SK-N-SH (cell line): Measurements from ENCODE around the gene IL7R. TPM values are rescaled to one million over a fixed set of nuclear protein-coding genes. Genes with fewer than 3 reads are reported as not detected.

Experiments
- CTCF ChIA-PET: fragments of 300-600, 350-600 bp; formaldehyde crosslinking; extraction: SDS; loops from one replicate; lab custom pipeline; 2021; lab: Yijun Ruan, JAX
- POLR2A ChIA-PET: fragments of 350-600 bp; sonication (Branson Sonifier 250); formaldehyde crosslinking; extraction: SDS; loops from one replicate; lab custom pipeline; 2020; ENCODE audit warnings: antibody characterized with exemption, inconsistent platforms; lab: Yijun Ruan, JAX
- DNase-seq: peaks from one replicate; pipeline ENCODE4 v3.0.0; 2012
- H2AFZ ChIP-seq: fragments of 200-600 bp; sonication (generic); 2 replicates; pipeline ENCODE4 v1.8.1; 2016; ENCODE audit warnings: antibody characterized with exemption, mild to moderate bottlenecking, low read depth
- H3F3A ChIP-seq: fragments of 200-600 bp; sonication (generic); replicated peaks from 2 replicates; pipeline ENCODE3; 2016; ENCODE audit warnings: antibody characterized with exemption, mild to moderate bottlenecking; ENCODE audit not compliant: insufficient read depth
- H3K27ac ChIP-seq, 2 experiments: fragments of 200-500 bp in 1 of 2; fragments of 200-600 bp in 1 of 2; sonication (Bioruptor generic) in 1 of 2; sonication (generic), shearing (Covaris generic) in 1 of 2; 2 replicates each; pipeline versions ENCODE4 v1.5.1 to v1.6.1; 2014 to 2016; ENCODE audit warnings: low read depth in 2 of 2, inconsistent platforms in 1 of 2, low read length in 1 of 2, mild to moderate bottlenecking in 1 of 2, mixed read lengths in 1 of 2
- H3K27me3 ChIP-seq: fragments of 200-600 bp; sonication (generic), shearing (Covaris generic); 2 replicates; pipeline ENCODE4 v1.6.1; 2016; ENCODE audit warnings: mixed run types; ENCODE audit not compliant: insufficient read depth
- H3K36me3 ChIP-seq, 2 experiments: fragments of 200-500 bp in 1 of 2; fragments of 200-600 bp in 1 of 2; sonication (Bioruptor generic) in 1 of 2; sonication (generic) in 1 of 2; replicated peaks in 1 of 2; 2 replicates each; pipeline versions ENCODE3 to v1.5.1; 2014 to 2016; ENCODE audit warnings: low read length in 1 of 2, mild to moderate bottlenecking in 1 of 2; ENCODE audit not compliant: insufficient read depth in 2 of 2, control insufficient read depth in 1 of 2
- H3K4me1 ChIP-seq, 2 experiments: fragments of 200-500 bp in 1 of 2; fragments of 200-600 bp in 1 of 2; sonication (Bioruptor generic) in 1 of 2; sonication (generic), shearing (Covaris generic) in 1 of 2; 2 replicates each; pipeline versions ENCODE4 v1.5.1 to v1.6.1; 2014 to 2016; ENCODE audit warnings: low read depth in 1 of 2, low read length in 1 of 2, mixed run types in 1 of 2; ENCODE audit not compliant: insufficient read depth in 2 of 2, control insufficient read depth in 1 of 2
- H3K4me2 ChIP-seq: fragments of 200-600 bp; sonication (generic), shearing (Covaris generic); 2 replicates; pipeline ENCODE4 v1.6.1; 2017; ENCODE audit warnings: mixed run types
- H3K4me3 ChIP-seq, 2 experiments: fragments of 200-500 bp in 1 of 2; fragments of 200-600 bp in 1 of 2; sonication (Bioruptor generic) in 1 of 2; sonication (generic), shearing (Covaris generic) in 1 of 2; 2 replicates each; pipeline versions ENCODE4 v1.5.1 to v1.8.1; 2014 to 2016; ENCODE audit warnings: low read depth in 2 of 2, inconsistent platforms in 1 of 2, low read length in 1 of 2, mild to moderate bottlenecking in 1 of 2, mixed read lengths in 1 of 2, moderate library complexity in 1 of 2
- H3K79me2 ChIP-seq: fragments of 200-600 bp; sonication (generic); 2 replicates; pipeline ENCODE4 v1.8.1; 2017; ENCODE audit warnings: mild to moderate bottlenecking; ENCODE audit not compliant: insufficient read depth
- H3K9ac ChIP-seq: fragments of 200-600 bp; sonication (generic); 2 replicates; pipeline ENCODE4 v1.6.1; 2017; ENCODE audit warnings: mixed run types
- H3K9me2 ChIP-seq: fragments of 200-600 bp; sonication (generic); 2 replicates; pipeline ENCODE4 v1.6.1; 2017; ENCODE audit warnings: mixed run types
- H3K9me3 ChIP-seq: fragments of 200-600 bp; sonication (generic); 2 replicates; pipeline ENCODE4 v1.6.1; 2017; ENCODE audit warnings: mixed run types, mild to moderate bottlenecking, moderate library complexity
- H4K20me1 ChIP-seq: fragments of 200-600 bp; sonication (generic); 2 replicates; pipeline ENCODE4 v1.6.1; 2017; ENCODE audit warnings: mild to moderate bottlenecking, mixed run types; ENCODE audit not compliant: insufficient read depth
- ELF1 ChIP-seq: IDR thresholded peaks from 2 replicates; pipeline ENCODE4 v1.4.0; 2012
- EP300 ChIP-seq, 2 experiments: IDR thresholded peaks; 2 replicates each; pipeline versions ENCODE4 v1.4.0 to v1.6.1; 2012; ENCODE audit warnings: borderline replicate concordance in 1 of 2, low read depth in 1 of 2, low read length in 1 of 2
- EZH2phosphoT487 ChIP-seq: fragments of 200-600 bp; sonication (generic); IDR thresholded peaks from 2 replicates; pipeline ENCODE4 v1.6.1; 2017; ENCODE audit warnings: low read depth, mixed run types, mild to moderate bottlenecking, antibody characterized with exemption, moderate library complexity, borderline replicate concordance
- FOXM1 ChIP-seq: IDR thresholded peaks from 2 replicates; pipeline ENCODE4 v1.4.0; 2012; ENCODE audit warnings: low read depth, mild to moderate bottlenecking
- GABPA ChIP-seq: IDR thresholded peaks from 2 replicates; pipeline ENCODE4 v1.4.0; 2012; ENCODE audit warnings: low read depth, mild to moderate bottlenecking
- GATA2 ChIP-seq: sonication (generic); formaldehyde crosslinking; IDR thresholded peaks from 2 replicates; pipeline ENCODE4 v1.5.0; 2020; ENCODE audit warnings: mild to moderate bottlenecking, missing genetic modification reagents
- JUND ChIP-seq: IDR thresholded peaks from 2 replicates; pipeline ENCODE4 v1.4.0; 2012
- MXI1 ChIP-seq: IDR thresholded peaks from 2 replicates; pipeline ENCODE4 v1.6.1; 2012; ENCODE audit warnings: mild to moderate bottlenecking, low read depth, low read length, improper control_type of control experiment
- RAD21 ChIP-seq: IDR thresholded peaks from 2 replicates; pipeline ENCODE4 v1.6.1; 2012; ENCODE audit warnings: mild to moderate bottlenecking, low read length
- RCOR1 ChIP-seq: fragments of 150-350 bp; IDR thresholded peaks from 2 replicates; pipeline ENCODE4 v1.6.1; 2017; ENCODE audit warnings: antibody characterized with exemption, low read length
- RFX5 ChIP-seq: IDR thresholded peaks from 2 replicates; pipeline ENCODE4 v1.6.1; 2012; ENCODE audit warnings: mild to moderate bottlenecking, improper control_type of control experiment, low read length
- RXRA ChIP-seq: IDR thresholded peaks from 2 replicates; pipeline ENCODE4 v1.4.0; 2012; ENCODE audit warnings: low read depth, mild to moderate bottlenecking, borderline replicate concordance
- SMC3 ChIP-seq: IDR thresholded peaks from 2 replicates; pipeline ENCODE4 v1.6.1; 2012; ENCODE audit warnings: low read depth, low read length, improper control_type of control experiment
- TCF12 ChIP-seq: IDR thresholded peaks from 2 replicates; pipeline ENCODE4 v1.4.0; 2012
- TEAD4 ChIP-seq: IDR thresholded peaks from 2 replicates; pipeline ENCODE4 v1.4.0; 2012; ENCODE audit warnings: mild to moderate bottlenecking, borderline replicate concordance; ENCODE audit not compliant: insufficient read depth
- YY1 ChIP-seq: IDR thresholded peaks from 2 replicates; pipeline ENCODE4 v1.4.0; 2012; ENCODE audit warnings: low read depth, mild to moderate bottlenecking
- WGBS: methylation state at CpG from one replicate; pipeline ENCODE4 v1.1.6; 2017; ENCODE audit warnings: low lambda C conversion rate; 5-methylcytosine and 5-hydroxymethylcytosine counted together
- polyA plus RNA-seq, 3 experiments: library from polyadenylated mRNA; depleted of rRNA; stranded (reverse); fragments of >200 nt; gene quantifications; 2 replicates each; pipeline ENCODE4 v1.2.3, GENCODE V29; 2012
- TF ChIP-seq, protein P1 (sequence below): IDR thresholded peaks from 2 replicates; pipeline ENCODE4 v1.4.0; 2012; ENCODE audit warnings: low read depth
- TF ChIP-seq, protein P2 (sequence below): fragments of 200-600 bp; sonication (generic); IDR thresholded peaks from 2 replicates; pipeline ENCODE4 v1.6.1; 2017; ENCODE audit warnings: antibody characterized with exemption, mild to moderate bottlenecking, moderate library complexity
- TF ChIP-seq, protein P3 (sequence below): IDR thresholded peaks from 2 replicates; pipeline ENCODE4 v1.4.0; 2012; ENCODE audit warnings: low read depth, borderline replicate concordance
- TF ChIP-seq, protein P4 (sequence below): fragments of 150-350 bp; IDR thresholded peaks from 2 replicates; pipeline ENCODE4 v1.6.1; 2017; ENCODE audit warnings: antibody characterized with exemption, low read length, low read depth, borderline replicate concordance

The IL7R gene
- polyA plus RNA-seq, 1 of the 3 experiments (the other 2 are of a cell fraction): 3.0 TPM

DNA sequence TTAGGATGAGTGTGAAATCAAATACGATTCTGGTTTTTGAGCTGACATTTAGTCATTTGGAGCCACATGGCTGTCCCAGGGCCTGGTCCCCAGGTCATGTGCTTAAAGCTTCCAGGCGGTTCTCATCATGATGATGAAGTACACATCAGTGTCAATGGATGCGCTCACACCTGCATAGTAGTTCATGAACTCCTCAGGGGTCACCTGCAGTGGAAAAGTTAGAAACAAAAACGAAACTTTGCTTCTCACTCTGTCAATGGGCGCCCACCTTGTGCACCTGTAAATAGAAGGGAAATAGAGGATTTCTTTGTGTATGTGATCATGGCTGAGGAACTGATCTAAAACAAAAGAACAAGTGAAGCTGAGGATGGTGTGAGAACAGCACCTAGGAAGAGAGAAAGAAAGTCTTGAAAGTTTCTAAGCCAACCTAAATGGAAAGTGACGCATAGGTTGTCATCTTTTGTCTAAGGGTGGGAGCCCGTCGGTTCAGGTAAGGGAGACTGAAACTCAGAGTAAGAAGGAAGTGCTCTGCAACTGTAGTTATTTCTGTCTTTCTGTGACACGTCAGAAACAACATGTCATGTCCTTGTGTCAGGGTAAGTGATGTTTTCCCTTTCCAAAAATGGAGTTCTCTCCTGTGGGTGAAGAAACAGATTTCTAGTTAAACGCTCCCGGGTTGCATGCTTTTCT lies 47.9 kb downstream of the IL7R start:
- Histone ChIP-seq H3K4me1 (peaks cover 0 to 3% of the 10 kb centered on the region in 2 experiments; a peak in 2 of 4 replicates), H3K36me3 (no peaks in the 10 kb centered on the region), H3F3A (no peaks in the 10 kb centered on the region), H3K27ac (no peak overlapping the region), H4K20me1 (no peaks in the 10 kb centered on the region), H3K4me3 (no peak overlapping the region), H3K79me2 (no peaks in the 10 kb centered on the region), H3K4me2 (no peak overlapping the region), H3K27me3 (no peaks in the 10 kb centered on the region), H3K9me2 (no peaks in the 10 kb centered on the region), H2AFZ (no peak overlapping the region), H3K9ac (no peak overlapping the region), H3K9me3 (no peaks in the 10 kb centered on the region)
- DNase-seq: no peak
- ChIA-PET POLR2A (no interaction called here), CTCF (no interaction called here)
- WGBS: 60% methylated on average over 11 of the region's 11 CpGs
- TF ChIP-seq GABPA (no peak), EZH2phosphoT487 (no peak), RXRA (no peak), GATA2 (no peak), MXI1 (no peak), RAD21 (no peak)
- TF ChIP-seq, protein P1, sequence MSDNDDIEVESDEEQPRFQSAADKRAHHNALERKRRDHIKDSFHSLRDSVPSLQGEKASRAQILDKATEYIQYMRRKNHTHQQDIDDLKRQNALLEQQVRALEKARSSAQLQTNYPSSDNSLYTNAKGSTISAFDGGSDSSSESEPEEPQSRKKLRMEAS: no peak

DNA sequence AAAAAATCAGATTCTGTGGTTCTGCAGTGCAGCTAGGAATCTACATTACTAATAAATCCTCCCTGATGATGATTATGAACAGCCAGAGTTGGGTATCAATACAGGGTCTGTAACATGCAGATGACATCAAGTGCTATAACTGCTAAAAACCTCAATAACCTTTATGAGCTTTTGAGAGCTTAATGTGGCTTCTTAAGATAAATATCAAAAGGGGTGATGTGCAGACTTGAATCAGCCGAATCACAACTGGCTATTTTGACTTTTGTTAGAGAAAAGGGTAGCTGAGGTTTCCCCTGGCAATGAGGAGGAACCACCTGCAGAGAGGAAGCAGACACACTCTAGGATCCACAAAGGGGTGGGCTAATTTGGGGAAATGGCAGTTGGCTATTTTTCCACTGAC lies 51.5 kb downstream of the IL7R start:
- H3K4me2 ChIP-seq: no peak overlapping the region
- no peaks in the 10 kb centered on the region for H3K9me2 ChIP-seq
- no peaks in the 10 kb centered on the region for H3K36me3 ChIP-seq
- no peak overlapping the region for H3K9ac ChIP-seq
- no peak overlapping the region for H3K4me3 ChIP-seq
- H3K79me2 ChIP-seq: no peaks in the 10 kb centered on the region
- CTCF ChIA-PET: interaction anchor here (1.8 to 2.0 kb wide), 3 partner anchors 13 to 131 kb away, joined by 4 to 7 read pairs (median 5); no protein-coding TSS in a partner anchor
- H3K27me3 ChIP-seq: no peaks in the 10 kb centered on the region
- TF ChIP-seq GABPA: no peak
- no peak for TF ChIP-seq JUND
- no peak for TF ChIP-seq FOXM1
- TF ChIP-seq RCOR1: no peak
- no peak for TF ChIP-seq RAD21
- TF ChIP-seq TCF12: no peak
- TF ChIP-seq SMC3: no peak
- TF ChIP-seq GATA2: no peak
- no peak for TF ChIP-seq EP300 (IDR thresholded peaks at IDR 0.05; ENCODE audit: borderline replicate concordance in 1 of 2, low read depth in 1 of 2, low read length in 1 of 2)
- TF ChIP-seq, protein P2, sequence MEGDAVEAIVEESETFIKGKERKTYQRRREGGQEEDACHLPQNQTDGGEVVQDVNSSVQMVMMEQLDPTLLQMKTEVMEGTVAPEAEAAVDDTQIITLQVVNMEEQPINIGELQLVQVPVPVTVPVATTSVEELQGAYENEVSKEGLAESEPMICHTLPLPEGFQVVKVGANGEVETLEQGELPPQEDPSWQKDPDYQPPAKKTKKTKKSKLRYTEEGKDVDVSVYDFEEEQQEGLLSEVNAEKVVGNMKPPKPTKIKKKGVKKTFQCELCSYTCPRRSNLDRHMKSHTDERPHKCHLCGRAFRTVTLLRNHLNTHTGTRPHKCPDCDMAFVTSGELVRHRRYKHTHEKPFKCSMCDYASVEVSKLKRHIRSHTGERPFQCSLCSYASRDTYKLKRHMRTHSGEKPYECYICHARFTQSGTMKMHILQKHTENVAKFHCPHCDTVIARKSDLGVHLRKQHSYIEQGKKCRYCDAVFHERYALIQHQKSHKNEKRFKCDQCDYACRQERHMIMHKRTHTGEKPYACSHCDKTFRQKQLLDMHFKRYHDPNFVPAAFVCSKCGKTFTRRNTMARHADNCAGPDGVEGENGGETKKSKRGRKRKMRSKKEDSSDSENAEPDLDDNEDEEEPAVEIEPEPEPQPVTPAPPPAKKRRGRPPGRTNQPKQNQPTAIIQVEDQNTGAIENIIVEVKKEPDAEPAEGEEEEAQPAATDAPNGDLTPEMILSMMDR: no peak
- no peak for TF ChIP-seq TEAD4
- TF ChIP-seq YY1: no peak
- TF ChIP-seq, protein P3, sequence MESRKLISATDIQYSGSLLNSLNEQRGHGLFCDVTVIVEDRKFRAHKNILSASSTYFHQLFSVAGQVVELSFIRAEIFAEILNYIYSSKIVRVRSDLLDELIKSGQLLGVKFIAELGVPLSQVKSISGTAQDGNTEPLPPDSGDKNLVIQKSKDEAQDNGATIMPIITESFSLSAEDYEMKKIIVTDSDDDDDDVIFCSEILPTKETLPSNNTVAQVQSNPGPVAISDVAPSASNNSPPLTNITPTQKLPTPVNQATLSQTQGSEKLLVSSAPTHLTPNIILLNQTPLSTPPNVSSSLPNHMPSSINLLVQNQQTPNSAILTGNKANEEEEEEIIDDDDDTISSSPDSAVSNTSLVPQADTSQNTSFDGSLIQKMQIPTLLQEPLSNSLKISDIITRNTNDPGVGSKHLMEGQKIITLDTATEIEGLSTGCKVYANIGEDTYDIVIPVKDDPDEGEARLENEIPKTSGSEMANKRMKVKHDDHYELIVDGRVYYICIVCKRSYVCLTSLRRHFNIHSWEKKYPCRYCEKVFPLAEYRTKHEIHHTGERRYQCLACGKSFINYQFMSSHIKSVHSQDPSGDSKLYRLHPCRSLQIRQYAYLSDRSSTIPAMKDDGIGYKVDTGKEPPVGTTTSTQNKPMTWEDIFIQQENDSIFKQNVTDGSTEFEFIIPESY: no peak
- TF ChIP-seq, protein P4, sequence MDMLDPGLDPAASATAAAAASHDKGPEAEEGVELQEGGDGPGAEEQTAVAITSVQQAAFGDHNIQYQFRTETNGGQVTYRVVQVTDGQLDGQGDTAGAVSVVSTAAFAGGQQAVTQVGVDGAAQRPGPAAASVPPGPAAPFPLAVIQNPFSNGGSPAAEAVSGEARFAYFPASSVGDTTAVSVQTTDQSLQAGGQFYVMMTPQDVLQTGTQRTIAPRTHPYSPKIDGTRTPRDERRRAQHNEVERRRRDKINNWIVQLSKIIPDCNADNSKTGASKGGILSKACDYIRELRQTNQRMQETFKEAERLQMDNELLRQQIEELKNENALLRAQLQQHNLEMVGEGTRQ: no peak
- no peak for TF ChIP-seq RFX5
- TF ChIP-seq ELF1: no peak
- TF ChIP-seq, all 33 proteins: peak for 0
- H3F3A ChIP-seq: no peaks in the 10 kb centered on the region
- no peaks in the 10 kb centered on the region for H3K9me3 ChIP-seq
- DNase-seq: no peak
- H3K27ac ChIP-seq: no peak overlapping the region
- POLR2A ChIA-PET: no interaction called here
- H4K20me1 ChIP-seq: no peaks in the 10 kb centered on the region
- H2AFZ ChIP-seq: no peak overlapping the region
- peaks cover 0 to 3% of the 10 kb centered on the region in 2 experiments; a peak in 2 of 4 replicates for H3K4me1 ChIP-seq
- 8% methylated on average over 1 of the region's 1 CpG for WGBS
